Mucosa of descending colon (tissue), 3 donors: ENCODE measurements around the gene TBC1D21. TPM values are rescaled to one million over a fixed set of nuclear protein-coding genes. Genes with fewer than 3 reads are reported as not detected.

Source experiments
- ATAC-seq: fragments of 200-7000 bp; cut with Tn5 transposase; one replicate; pipeline ENCODE4 v1.9.1; 2020; ENCODE audit warnings: mild to moderate bottlenecking, moderate library complexity
- DNase-seq, 3 donors: peaks; one replicate each; pipeline ENCODE4 v3.0.0-alpha.2; 2020
- H3K36me3 ChIP-seq: fragments of 200-600 bp; one replicate; pipeline ENCODE4 v1.8.0; 2021; ENCODE audit warnings: low read depth, mild to moderate bottlenecking
- H3K4me1 ChIP-seq: fragments of 200-600 bp; one replicate; pipeline ENCODE4 v1.8.0; 2021; ENCODE audit warnings: low read depth, mild to moderate bottlenecking
- H3K4me3 ChIP-seq: fragments of 200-600 bp; one replicate; pipeline ENCODE4 v1.8.0; 2021; ENCODE audit warnings: mild to moderate bottlenecking
- H3K9me3 ChIP-seq: fragments of 200-600 bp; one replicate; pipeline ENCODE4 v1.8.0; 2021; ENCODE audit warnings: mild to moderate bottlenecking
- intact Hi-C, 2 donors: fragments of 100-400 bp; cut with DNase I in 1 of 2; cut with micrococcal nuclease in 1 of 2; formaldehyde crosslinking; loops; one replicate each; pipeline versions ENCODE4 v1.11.0 to v1.11.1; 2022; cut with DNase I, micrococcal nuclease
- total RNA-seq, 3 donors: library from RNA; stranded (reverse); fragmentation: NEBNext Ultra II Directional in 2 of 3; extraction: Animal tissue kit (Norgen Biotek cat#: 25700) in 2 of 3; gene quantifications; one replicate each; pipeline versions ENCODE4 v1.2.1 to v1.2.4, GENCODE V29; 2021 to 2023
- TF ChIP-seq, protein P1 (sequence below): fragments of 200-600 bp; IDR thresholded peaks from one replicate; pipeline ENCODE4 v1.8.0; 2022; ENCODE audit warnings: antibody characterized with exemption, mild to moderate bottlenecking
- donor health status: DM: no; HTN: no; CAD: no; lungs with moderate emphysema.
- donor health status: DM: no; HTN: no; CAD: no.
- donor health status: DM: no; HTN: yes; CAD: no.

The TBC1D21 gene
- total RNA-seq, 3 donors from 2014 or later, result not detected

- no peak for DNase-seq
- Histone ChIP-seq H3K4me1 (no peaks in the 10 kb centered on the region), H3K9me3 (no peaks in the 10 kb centered on the region), H3K36me3 (no peaks in the 10 kb centered on the region), H3K4me3 (no peak overlapping the region)
- intact Hi-C loops, result no loop called here
- TF ChIP-seq, protein P1, sequence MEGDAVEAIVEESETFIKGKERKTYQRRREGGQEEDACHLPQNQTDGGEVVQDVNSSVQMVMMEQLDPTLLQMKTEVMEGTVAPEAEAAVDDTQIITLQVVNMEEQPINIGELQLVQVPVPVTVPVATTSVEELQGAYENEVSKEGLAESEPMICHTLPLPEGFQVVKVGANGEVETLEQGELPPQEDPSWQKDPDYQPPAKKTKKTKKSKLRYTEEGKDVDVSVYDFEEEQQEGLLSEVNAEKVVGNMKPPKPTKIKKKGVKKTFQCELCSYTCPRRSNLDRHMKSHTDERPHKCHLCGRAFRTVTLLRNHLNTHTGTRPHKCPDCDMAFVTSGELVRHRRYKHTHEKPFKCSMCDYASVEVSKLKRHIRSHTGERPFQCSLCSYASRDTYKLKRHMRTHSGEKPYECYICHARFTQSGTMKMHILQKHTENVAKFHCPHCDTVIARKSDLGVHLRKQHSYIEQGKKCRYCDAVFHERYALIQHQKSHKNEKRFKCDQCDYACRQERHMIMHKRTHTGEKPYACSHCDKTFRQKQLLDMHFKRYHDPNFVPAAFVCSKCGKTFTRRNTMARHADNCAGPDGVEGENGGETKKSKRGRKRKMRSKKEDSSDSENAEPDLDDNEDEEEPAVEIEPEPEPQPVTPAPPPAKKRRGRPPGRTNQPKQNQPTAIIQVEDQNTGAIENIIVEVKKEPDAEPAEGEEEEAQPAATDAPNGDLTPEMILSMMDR, result no peak
- no peak for ATAC-seq
Observed at GRCh38 chr15:73891328-73892315, 18.3 kb downstream of the TBC1D21 start.

DNA sequence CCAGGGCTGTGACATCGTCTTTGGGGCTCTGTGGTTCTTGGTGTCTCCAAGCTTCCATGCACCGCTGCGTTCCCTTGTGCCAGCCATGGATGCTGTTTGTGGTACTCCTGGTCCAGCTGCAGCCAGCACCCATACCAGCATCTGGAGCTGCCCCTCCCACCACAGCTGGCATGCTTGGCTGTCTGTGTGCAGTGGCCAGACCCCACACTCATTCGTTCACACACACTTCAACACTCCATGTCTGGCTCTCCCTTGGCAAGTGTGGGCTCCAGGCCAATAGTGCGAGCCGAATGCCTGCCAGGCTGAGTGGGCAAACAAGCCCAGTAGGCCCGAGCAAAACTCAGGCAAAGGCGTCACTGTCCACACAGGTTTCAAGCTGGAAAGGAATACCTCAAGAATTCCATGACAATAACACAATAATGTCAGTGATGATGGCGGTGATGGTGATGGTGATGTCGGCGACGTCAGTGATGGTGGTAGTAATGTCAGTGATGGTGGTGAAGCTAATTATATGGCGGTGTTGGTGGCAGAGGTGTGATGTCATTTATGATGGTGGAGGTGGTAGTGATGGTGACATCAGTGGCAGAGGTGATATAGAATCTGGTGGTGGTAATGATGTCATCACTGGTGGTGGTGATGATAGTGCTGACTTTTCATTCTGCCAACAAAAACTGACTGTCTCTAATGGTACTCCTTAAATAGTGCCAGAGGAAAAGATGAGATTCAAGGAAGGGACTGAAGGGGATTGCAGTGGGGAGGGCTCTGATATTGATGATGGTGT, 19.3 kb downstream of the TBC1D21 start:
- ATAC-seq, result no peak
- intact Hi-C loops, result no loop called here
- Histone ChIP-seq H3K4me3 (no peak overlapping the region), H3K36me3 (no peaks in the 10 kb centered on the region), H3K9me3 (no peaks in the 10 kb centered on the region), H3K4me1 (no peaks in the 10 kb centered on the region)
- DNase-seq, result no peak
- TF ChIP-seq, protein P1, result no peak

GRCh38 chr15:73894133-73894814, 20.9 kb downstream of the TBC1D21 start:
- no peak for DNase-seq
- no peaks in the 10 kb centered on the region for H3K9me3 ChIP-seq
- no peak overlapping the region for H3K4me3 ChIP-seq
- no peaks in the 10 kb centered on the region for H3K4me1 ChIP-seq
- TF ChIP-seq, protein P1, result no peak
- no peaks in the 10 kb centered on the region for H3K36me3 ChIP-seq
- intact Hi-C loops, result no loop called here
- ATAC-seq, result no peak

DNA sequence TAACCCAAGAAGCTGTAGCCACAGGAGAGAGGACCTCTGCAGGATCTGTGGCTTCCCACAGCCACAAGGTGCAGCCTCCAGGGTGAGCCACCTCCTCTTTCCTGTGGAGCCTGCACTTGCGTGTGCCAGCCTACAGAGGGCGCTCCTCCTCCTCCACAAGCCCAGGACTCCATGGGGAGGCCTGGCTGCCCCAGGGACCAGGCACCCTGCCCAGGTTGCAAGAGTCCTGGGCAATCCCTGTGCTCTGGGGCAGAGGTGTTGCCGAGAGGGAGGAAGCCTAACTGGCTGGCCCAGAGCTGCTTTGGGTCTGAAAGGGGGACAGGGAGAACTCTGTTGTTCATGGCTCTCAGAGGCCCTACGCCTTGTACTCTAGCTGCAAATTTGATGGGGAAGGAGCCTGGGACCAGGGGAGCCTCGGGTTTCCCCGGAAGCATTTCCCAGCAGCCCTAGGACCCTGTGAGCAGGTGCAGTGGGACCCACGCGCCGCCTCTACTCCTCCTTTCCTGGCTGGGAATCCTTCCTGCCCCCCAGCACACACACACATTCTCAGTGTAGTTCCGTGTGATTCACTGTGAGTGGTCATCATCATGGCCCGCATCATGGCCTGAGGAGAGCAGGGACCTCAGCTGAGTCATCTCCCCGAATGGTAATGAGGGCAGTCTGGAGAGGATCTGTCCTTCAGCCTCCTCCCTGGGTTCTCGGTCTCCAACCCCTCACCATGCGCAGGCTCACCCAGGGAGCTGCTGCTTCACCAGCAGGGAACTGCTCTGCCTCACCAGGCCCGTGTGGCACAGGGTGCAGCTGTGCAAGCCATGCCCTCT, 24.3 kb downstream of the TBC1D21 start:
- DNase-seq, result peak; percentile 38 to 60 (median 56)

More for the DNA sequence above, 24.3 kb downstream of the TBC1D21 start:
- Histone ChIP-seq H3K9me3 (no peaks in the 10 kb centered on the region), H3K36me3 (no peaks in the 10 kb centered on the region), H3K4me3 (no peak overlapping the region), H3K4me1 (no peaks in the 10 kb centered on the region)
- peak; percentile 90 for ATAC-seq
- intact Hi-C loops, result no loop called here
- TF ChIP-seq, protein P1, result peak; percentile 75
